NK-92 (cell line): ENCODE measurements around the gene SYNE3.

Source experiments
- DNase-seq: peaks from one replicate; lab custom pipeline; 2025; ENCODE audit not compliant: unreplicated experiment; lab: John Stamatoyannopoulos, UW

The SYNE3 gene

DNA sequence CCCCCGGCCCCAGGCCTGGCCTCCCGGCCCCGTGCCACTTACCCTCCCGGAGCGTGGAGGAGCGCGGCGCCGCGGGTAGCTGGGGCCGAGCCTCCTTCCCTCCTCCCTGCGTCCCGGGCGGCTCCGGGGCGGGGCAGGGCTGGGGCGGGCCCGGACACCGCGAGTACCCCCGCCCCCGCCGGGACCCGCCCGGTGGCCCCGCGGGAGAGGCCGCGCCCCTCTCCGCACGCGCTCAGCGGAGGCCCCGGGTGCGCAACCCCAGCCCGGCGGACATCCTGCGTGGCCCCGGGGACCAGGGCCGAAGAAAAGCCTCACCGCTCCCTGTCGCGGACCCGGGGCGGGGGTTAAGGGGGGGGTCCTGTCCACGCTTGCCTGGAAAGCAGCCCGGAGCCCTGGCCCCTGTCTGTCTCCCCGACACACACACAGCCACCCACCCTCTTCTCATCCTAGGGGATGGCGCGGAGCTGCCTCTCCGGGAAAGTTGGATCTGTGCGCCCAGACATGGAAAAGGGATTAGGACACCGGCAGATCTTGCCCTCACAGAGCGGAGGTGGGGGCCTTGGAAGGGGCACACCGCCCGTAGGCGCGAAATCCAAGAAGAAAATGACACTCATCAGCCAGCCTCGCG lies at the start of gene SYNE3:
Gene SYNE3, minus strand, starts transcription at position 97 of the 628 bp plus-strand sequence. CDS start 40,829 bp downstream, outside the sequence.
- DNase-seq = no peak

DNA sequence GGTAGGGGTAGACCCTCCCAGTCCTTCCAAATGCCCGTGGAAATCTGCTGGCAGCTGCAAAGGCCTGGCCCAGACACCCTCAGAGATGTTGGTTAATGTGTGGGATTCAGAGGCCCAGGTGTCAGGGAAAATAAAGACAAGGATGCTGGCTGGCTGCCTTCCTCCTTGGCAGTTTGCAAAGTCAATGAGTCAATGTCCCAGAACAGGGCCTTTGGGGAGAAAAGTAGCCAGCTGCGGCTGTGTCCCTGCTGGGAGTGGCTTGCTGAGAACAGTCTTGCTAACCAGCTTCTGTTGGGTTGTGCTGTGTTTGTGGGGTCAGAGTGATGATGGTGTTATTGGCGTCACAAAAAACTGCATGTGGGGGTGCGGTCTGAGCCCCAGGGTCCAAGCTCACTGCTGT lies 47.6 kb upstream of the SYNE3 start:
- no peak for DNase-seq

GRCh38 chr14:95562892-95563685 lies 46.6 kb upstream of the SYNE3 start:
- DNase-seq = no peak

DNA sequence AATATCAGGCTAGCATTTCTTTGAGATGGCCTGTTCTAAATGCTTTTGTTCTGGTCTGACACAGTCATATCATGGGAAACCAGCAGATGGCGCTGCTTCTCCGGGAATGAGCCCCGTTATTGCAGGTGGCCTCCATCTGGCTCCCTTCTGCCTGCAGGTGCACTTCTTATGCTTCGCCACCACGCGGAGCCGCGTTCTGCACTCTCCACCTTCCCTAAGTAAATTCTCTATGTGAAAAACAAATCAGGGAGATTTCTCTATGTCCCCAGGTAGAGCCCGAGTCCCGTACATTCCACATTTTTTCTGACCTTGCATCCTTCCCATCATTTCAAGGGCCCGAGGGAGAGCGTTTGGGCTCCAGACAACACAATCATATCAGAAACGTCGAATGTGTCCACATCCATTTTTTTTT lies 44.6 kb upstream of the SYNE3 start:
- DNase-seq = no peak

- no peak for DNase-seq
These were observed 42.8 kb upstream of the SYNE3 start for GRCh38 chr14:95559203-95559602.

DNA sequence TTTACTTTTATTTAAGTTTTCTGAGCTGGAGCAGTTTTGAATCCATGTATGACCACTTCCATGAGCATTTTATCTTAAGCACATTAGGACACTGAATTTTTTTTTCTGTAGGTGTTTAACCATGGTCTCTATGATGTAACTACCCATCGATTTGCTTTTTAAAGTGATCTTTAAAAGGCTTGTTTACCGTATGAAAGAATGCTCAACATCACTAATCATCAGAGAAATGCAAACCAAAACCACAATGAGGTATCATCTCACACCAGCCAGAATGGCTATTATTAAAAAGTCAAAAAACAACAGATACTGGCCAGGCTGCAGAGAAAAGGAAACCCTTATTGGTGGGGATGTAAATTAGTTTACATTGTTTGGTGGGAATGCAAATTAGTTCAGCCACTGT lies 41.4 kb upstream of the SYNE3 start:
- no peak for DNase-seq

DNA sequence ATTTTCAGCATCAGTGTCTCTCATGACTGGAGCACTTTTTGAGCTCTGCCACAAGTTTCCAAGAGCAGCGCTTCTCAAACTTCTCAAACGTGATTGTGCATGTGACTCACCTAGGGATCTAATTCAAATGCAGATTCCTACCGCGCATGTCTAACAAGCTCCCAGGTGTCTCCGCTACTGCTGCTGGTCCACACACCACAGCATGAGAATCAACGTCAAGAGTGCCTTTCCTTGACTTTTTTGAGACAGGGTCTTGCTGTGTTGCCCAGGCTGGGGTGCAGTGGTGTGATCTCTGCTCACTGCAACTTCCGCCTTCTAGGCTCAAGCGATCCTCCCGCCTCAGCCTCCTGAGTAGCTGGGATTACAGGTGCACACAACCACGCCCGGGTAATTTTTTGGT lies 40.8 kb upstream of the SYNE3 start:
- DNase-seq = no peak

DNA sequence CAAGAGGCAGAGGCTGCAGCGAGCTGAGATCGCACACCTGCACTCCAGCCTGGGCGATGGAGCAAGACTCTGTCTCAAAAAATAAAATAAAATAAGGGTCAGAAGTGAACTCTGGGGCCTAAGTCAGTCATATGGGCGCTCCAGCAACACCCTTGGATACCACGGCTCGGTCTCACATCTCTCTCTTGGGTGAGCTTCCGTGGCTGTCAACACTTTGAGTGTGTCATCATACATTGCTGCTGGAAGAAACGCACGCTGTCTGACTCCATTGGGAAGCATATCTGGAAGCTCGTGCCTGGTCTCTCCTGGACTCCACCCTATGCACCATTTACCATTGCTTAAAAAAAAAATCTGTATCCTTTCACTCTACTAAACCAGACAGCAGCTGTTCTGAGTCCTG lies 38.6 kb upstream of the SYNE3 start:
- no peak for DNase-seq

- no peak for DNase-seq
These were observed 36.7 kb upstream of the SYNE3 start for GRCh38 chr14:95553141-95553540.

GRCh38 chr14:95551435-95551834 lies 35.0 kb upstream of the SYNE3 start:
- no peak for DNase-seq

GRCh38 chr14:95549656-95550585 lies 33.5 kb upstream of the SYNE3 start:
- DNase-seq = no peak

- no peak for DNase-seq
These were observed 32.0 kb upstream of the SYNE3 start for GRCh38 chr14:95548328-95548929.

- no peak for DNase-seq
These were observed 31.3 kb upstream of the SYNE3 start for GRCh38 chr14:95547626-95548327.

GRCh38 chr14:95547272-95547625 lies 30.8 kb upstream of the SYNE3 start:
- DNase-seq = no peak

DNA sequence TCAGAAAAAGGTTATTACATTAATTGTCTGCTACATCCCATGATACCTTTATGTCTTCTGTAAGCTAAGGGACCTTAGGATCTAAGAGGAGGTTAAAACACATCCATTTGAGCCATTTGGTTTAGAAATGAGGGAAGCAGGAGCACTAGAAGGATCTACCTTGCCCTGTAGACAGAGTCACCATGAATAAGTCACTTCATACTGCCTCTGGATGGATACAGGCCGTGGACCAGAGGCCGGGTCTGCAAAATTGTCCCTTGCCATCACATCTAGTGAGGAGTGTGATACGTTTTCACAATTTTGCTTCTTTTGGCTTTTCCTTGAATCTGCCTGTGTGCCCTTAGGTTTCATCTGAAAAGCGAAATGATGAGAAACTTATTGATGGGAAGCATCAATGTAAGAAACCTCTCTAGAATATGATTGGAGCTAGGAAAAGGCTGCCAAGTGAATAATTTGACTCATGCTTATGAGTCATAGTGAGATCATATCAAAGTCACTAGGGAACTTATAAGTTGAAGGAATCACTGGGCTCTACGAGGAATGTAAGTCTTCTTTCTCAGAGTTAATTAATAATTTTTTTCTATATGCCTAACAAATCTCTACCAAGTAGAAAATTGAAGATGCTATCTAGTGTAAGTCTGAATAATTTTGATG lies 29.2 kb upstream of the SYNE3 start:
- no peak for DNase-seq

DNA sequence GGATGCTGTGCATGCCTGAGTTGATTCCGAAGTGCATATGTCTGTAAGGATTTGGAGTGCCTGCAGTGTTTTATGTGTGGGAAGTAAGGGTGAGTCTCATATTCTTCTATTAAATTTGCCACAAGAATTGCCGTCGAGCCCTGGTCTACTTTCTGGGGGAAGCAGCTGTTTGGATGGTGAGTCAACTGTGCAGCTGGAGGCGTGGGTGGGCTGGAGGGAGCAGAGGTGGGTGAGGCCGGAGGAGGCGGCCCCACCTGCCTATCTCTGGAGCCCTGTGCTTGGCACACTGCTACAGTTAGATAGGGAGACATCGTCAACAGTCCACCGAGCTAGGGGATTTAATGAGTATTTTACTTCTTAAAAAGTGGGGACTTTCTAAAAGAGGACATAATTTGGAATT lies 28.1 kb upstream of the SYNE3 start:
- DNase-seq = no peak

DNA sequence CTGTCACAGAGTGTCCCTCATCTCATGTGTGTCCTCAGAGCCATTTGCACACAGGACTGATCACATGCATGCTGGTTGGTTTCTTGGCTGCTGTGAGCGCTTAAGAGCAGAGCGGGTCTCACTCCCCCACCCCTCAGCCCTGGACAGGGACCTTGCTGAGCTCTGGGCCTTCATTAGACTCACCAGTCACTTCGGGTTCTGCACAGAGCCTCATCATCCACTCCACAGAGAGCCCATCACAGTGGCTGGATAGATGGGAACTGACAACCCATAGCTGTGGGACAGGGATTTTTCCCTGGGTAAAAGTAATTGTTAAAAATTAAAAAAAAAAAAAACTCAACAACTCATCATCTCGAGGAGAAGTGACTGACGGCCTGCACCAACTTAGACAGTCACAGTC lies 26.6 kb upstream of the SYNE3 start:
- no peak for DNase-seq

DNA sequence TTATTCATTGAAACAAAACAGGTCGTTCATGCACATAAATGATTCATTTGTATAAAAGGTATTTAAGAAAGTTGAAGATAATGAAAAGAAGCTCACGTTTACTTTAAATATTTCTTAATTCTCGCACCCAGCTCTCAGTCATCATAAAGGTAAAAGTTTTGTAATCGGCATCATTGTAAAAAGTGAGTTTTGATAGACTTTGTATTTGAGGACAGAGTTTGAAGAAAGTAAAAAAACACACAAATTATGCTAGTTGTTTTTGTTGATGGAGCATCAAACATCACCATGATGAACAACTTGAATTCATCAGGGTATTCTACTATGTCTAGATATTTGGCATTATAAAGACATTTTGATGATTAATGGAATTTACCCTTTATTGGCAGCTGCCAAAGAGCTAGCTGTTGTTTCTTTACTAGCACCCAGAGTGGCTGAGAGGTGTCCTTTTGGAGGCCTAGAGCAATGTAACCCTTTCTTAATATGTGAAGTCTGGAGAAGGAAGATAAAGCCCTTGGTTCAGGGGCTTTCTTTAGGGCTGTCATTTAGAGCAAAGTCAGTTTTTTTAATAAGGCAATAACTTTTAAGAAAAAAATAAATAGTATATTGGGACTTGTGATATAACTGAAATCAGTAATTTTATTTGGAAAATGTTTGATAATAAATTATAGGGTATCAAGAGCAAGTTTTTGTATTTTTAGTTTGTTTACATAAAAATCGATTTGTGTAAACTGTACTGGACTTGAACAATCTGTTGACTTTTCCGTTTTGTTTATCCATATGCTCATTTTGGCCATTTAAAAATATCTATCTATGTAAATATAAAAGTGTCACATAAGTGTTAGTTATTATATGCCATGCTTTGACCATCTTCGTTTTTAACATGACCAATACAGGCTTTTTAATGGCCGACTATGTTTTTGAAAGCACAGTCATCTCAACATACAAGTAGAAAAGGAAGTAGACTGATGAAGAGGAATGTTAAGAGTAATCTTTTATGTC lies 25.8 kb upstream of the SYNE3 start:
- DNase-seq = no peak

- no peak for DNase-seq
These were observed 24.9 kb upstream of the SYNE3 start for GRCh38 chr14:95541346-95541745.
